HepG2 (cell line): ENCODE results near the gene CTBP1.

Experiments
- NCOR1 ChIP-seq: fragments of 200-600 bp; sonication (generic); IDR thresholded peaks from 2 replicates; pipeline ENCODE4 v1.7.0; 2017; ENCODE audit warnings: antibody characterized with exemption, low read length, borderline replicate concordance
- NR2C2 ChIP-seq: sonication (generic); formaldehyde crosslinking; IDR thresholded peaks from 2 replicates; pipeline ENCODE4 v1.4.0; 2020; ENCODE audit warnings: missing genetic modification reagents, mild to moderate bottlenecking, moderate library complexity, borderline replicate concordance
- RBFOX2 ChIP-seq: fragments of 200-400 bp; formaldehyde crosslinking; IDR thresholded peaks from 2 replicates; pipeline ENCODE4 v1.6.1; 2017; ENCODE audit warnings: low read depth, mild to moderate bottlenecking, low read length
- RBM39 ChIP-seq: fragments of 200-400 bp; formaldehyde crosslinking; IDR thresholded peaks from one replicate; pipeline ENCODE4 v1.6.1; 2018; ENCODE audit warnings: antibody characterized with exemption, mild to moderate bottlenecking, low read depth, low read length; ENCODE audit not compliant: poor library complexity, severe bottlenecking
- TCF7L2 ChIP-seq: IDR thresholded peaks from 2 replicates; pipeline ENCODE4 v1.6.1; 2011; ENCODE audit warnings: mild to moderate bottlenecking, low read depth, low read length, moderate library complexity

GRCh38 chr4:1277667-1278665, 29.0 kb upstream of the CTBP1 start:
- TF ChIP-seq RBM39 (no peak), TCF7L2 (no peak), NR2C2 (CRISPR knock-in tag) (no peak), NCOR1 (no peak), RBFOX2 (no peak)
